OCI-LY3 (cell line): ENCODE results near the gene FLT1.

Experiments
- H2AFZ ChIP-seq: fragments of 200-600, 300-600 bp; shearing (Covaris generic); 2 replicates; pipeline ENCODE4 v1.6.0; 2014; ENCODE audit warnings: antibody characterized with exemption, low read depth, low read length
- H3K27ac ChIP-seq: fragments of 200-600, 300-600 bp; sonication (generic); 2 replicates; pipeline ENCODE4 v1.5.1; 2014; ENCODE audit warnings: mild to moderate bottlenecking, low read length, moderate library complexity, mixed read lengths
- H3K27me3 ChIP-seq: fragments of 200-600, 300-600 bp; sonication (generic); 2 replicates; pipeline ENCODE4 v1.6.1; 2014; ENCODE audit warnings: low read depth, low read length, mixed read lengths
- H3K36me3 ChIP-seq: fragments of 200-600, 300-600 bp; sonication (generic); replicated peaks from 2 replicates; pipeline ENCODE3; 2014; ENCODE audit warnings: low read depth, low read length, mixed read lengths
- H3K4me1 ChIP-seq: fragments of 300-600, 200-600 bp; sonication (generic); 2 replicates; pipeline ENCODE4 v1.6.1; 2014; ENCODE audit warnings: low read length, mixed read lengths
- H3K4me2 ChIP-seq: fragments of 200-600, 300-600 bp; sonication (generic); 2 replicates; pipeline ENCODE4 v1.6.1; 2014; ENCODE audit warnings: low read length, mixed read lengths
- H3K4me3 ChIP-seq: fragments of 300-600, 200-600 bp; sonication (generic); 2 replicates; pipeline ENCODE4 v1.5.1; 2014; ENCODE audit warnings: antibody characterized with exemption, mild to moderate bottlenecking, low read length, moderate library complexity
- H3K79me2 ChIP-seq: fragments of 300-600, 200-600 bp; shearing (Covaris generic); 2 replicates; pipeline ENCODE4 v1.6.1; 2014; ENCODE audit warnings: mild to moderate bottlenecking, low read length, mixed read lengths
- H3K9ac ChIP-seq: fragments of 300-600, 200-600 bp; shearing (Covaris generic); 2 replicates; pipeline ENCODE4 v1.6.0; 2014; ENCODE audit warnings: mild to moderate bottlenecking, low read length, moderate library complexity
- H3K9me3 ChIP-seq: fragments of 200-600, 300-600 bp; shearing (Covaris generic); 2 replicates; pipeline ENCODE4 v1.6.1; 2014; ENCODE audit warnings: low read length, mixed read lengths; ENCODE audit not compliant: insufficient read depth
- H4K20me1 ChIP-seq: fragments of 200-600, 300-600 bp; sonication (generic); 2 replicates; pipeline ENCODE4 v1.6.1; 2016; ENCODE audit warnings: low read length, mixed read lengths; ENCODE audit not compliant: insufficient read depth
- EZH2phosphoT487 ChIP-seq: fragments of 200-600 bp; shearing (Covaris generic); IDR thresholded peaks from 2 replicates; pipeline ENCODE4 v1.6.1; 2018; ENCODE audit warnings: antibody characterized with exemption, mixed run types, low read depth
- TF ChIP-seq, protein P1 (sequence below): fragments of 200-600, 300-600 bp; sonication (generic); IDR thresholded peaks from 2 replicates; pipeline ENCODE4 v1.5.1; 2014; ENCODE audit warnings: antibody characterized with exemption, low read length, low read depth

The FLT1 gene

DNA sequence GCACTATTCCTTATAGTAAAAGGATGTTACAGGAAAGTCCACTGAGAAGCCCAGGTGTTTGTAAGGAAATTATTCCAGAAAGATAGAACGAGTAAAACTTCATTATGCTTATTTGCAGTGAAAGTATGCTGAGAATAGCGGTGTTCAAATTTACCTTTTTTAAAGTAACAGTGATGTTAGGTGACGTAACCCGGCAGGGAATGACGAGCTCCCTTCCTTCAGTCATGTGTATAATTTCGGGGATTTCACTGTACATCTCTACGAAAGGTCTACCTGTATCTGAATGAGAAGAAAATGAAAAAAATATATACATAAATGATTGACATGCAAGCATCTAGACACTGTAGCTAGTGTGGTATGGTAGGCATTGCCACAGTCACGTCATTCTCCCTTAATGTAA is 56.9 kb downstream of the FLT1 start:
- Histone ChIP-seq H4K20me1 (no peaks in the 10 kb centered on the region), H3K27ac (no peak overlapping the region), H3K4me3 (no peak overlapping the region), H3K4me1 (peaks cover 15% of the 10 kb centered on the region), H3K79me2 (no peaks in the 10 kb centered on the region), H3K9ac (no peak overlapping the region), H3K4me2 (no peak overlapping the region), H2AFZ (no peak overlapping the region), H3K9me3 (no peaks in the 10 kb centered on the region), H3K27me3 (peaks cover 12% of the 10 kb centered on the region; the same call in 1 of the 2 replicates), H3K36me3 (no peaks in the 10 kb centered on the region)
- TF ChIP-seq EZH2phosphoT487 = no peak
- TF ChIP-seq, protein P1, sequence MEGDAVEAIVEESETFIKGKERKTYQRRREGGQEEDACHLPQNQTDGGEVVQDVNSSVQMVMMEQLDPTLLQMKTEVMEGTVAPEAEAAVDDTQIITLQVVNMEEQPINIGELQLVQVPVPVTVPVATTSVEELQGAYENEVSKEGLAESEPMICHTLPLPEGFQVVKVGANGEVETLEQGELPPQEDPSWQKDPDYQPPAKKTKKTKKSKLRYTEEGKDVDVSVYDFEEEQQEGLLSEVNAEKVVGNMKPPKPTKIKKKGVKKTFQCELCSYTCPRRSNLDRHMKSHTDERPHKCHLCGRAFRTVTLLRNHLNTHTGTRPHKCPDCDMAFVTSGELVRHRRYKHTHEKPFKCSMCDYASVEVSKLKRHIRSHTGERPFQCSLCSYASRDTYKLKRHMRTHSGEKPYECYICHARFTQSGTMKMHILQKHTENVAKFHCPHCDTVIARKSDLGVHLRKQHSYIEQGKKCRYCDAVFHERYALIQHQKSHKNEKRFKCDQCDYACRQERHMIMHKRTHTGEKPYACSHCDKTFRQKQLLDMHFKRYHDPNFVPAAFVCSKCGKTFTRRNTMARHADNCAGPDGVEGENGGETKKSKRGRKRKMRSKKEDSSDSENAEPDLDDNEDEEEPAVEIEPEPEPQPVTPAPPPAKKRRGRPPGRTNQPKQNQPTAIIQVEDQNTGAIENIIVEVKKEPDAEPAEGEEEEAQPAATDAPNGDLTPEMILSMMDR = no peak

DNA sequence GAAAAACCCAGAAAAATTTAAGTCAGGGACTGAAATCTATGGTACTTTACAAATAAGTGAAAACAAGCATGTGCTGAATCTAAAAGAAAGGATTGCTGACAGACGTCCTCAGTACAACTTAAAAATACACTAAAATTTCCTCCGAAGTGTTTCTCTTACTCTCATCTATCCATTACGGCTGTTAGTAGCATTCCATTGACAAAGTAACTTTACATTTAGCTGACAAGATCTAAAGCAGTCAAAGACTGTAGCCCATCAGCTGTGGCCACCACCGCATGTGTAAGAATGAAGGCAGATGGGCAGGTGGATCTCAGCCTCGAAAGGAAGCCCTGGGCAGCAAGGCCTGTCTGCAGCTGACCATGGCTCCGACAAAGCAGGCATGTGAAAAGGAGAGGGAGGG is 59.0 kb downstream of the FLT1 start:
- Histone ChIP-seq H3K36me3 (no peaks in the 10 kb centered on the region), H3K27me3 (peaks cover 12% of the 10 kb centered on the region; the same call in 1 of the 2 replicates), H4K20me1 (no peaks in the 10 kb centered on the region), H3K4me1 (peaks cover 25% of the 10 kb centered on the region), H3K27ac (no peak overlapping the region), H2AFZ (no peak overlapping the region), H3K4me3 (no peak overlapping the region), H3K79me2 (no peaks in the 10 kb centered on the region), H3K9me3 (no peaks in the 10 kb centered on the region), H3K4me2 (no peak overlapping the region), H3K9ac (no peak overlapping the region)
- TF ChIP-seq EZH2phosphoT487 = no peak
- TF ChIP-seq, protein P1 = no peak

DNA sequence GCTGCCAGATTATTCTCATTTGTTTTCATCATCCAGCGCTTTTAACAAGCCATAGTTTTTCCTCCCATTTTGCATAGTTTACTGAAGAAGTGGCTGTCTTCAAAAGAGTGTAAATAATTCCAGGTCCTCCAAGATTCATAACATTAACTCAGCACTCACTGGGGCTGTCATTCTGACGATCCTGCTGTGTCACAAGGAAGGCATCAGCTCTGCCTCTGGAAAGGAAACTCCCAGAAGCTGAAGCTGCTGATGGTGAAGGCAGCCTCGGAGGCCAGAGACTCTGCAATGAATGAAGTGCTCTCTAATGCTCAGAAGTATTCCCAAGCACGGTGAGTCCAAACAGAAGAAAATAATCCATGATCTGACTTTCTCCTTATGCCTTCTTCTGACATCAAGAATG is 60.0 kb downstream of the FLT1 start:
- no peak overlapping the region; the same call in 1 of the 2 replicates for H2AFZ ChIP-seq
- H3K27ac ChIP-seq = no peak overlapping the region
- H3K9ac ChIP-seq = no peak overlapping the region
- peaks cover 12% of the 10 kb centered on the region; the same call in 1 of the 2 replicates for H3K27me3 ChIP-seq
- no peaks in the 10 kb centered on the region for H3K9me3 ChIP-seq
- peaks cover 27% of the 10 kb centered on the region for H3K4me1 ChIP-seq
- TF ChIP-seq, protein P1 = no peak
- TF ChIP-seq EZH2phosphoT487 = no peak
- H3K4me2 ChIP-seq = peak overlapping the region; percentile 15; the same call in 1 of the 2 replicates
- no peaks in the 10 kb centered on the region for H3K79me2 ChIP-seq
- H3K4me3 ChIP-seq = no peak overlapping the region
- H3K36me3 ChIP-seq = no peaks in the 10 kb centered on the region
- no peaks in the 10 kb centered on the region for H4K20me1 ChIP-seq

DNA sequence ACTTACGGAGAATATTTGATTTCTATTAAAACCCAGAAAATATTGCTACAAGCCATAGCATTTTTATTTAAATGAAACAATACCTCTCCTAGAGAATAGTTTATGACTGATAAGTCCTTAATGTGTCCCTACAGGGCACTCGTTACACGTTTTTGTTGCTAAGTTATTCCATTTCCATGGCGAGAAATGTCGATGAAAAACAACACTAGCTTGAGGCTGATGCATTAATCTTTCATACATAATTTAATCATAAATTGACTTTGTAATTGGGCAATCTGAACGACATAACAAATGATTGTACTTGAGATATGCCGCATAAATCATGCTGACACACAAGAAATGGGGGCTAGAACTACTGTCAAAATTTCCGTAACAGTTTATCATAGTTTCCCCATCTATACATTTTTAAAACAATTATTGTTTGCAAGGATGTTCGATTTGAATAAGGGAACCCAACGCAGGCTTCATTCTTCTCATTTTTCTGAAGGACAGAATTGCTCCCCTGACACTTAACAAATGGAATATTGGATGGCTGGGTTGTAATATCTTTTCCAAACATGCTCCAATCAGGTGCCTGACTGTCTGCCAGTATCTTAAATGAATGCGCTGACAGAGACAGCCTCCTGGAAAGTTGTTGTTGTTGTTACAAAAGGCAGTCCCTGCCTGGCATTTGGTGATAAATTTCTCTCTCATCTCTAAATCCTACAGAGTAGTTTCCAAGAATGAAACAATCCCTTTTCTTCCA is 61.9 kb downstream of the FLT1 start:
- H3K36me3 ChIP-seq = no peaks in the 10 kb centered on the region
- no peak overlapping the region for H2AFZ ChIP-seq
- no peak overlapping the region for H3K9ac ChIP-seq
- no peak overlapping the region for H3K4me3 ChIP-seq
- H3K27me3 ChIP-seq = peaks cover 12% of the 10 kb centered on the region; the same call in 1 of the 2 replicates
- no peak overlapping the region for H3K27ac ChIP-seq
- H4K20me1 ChIP-seq = no peaks in the 10 kb centered on the region
- TF ChIP-seq, protein P1 = no peak
- no peak for TF ChIP-seq EZH2phosphoT487
- no peaks in the 10 kb centered on the region for H3K9me3 ChIP-seq
- H3K4me1 ChIP-seq = peaks cover 45% of the 10 kb centered on the region
- H3K79me2 ChIP-seq = no peaks in the 10 kb centered on the region
- H3K4me2 ChIP-seq = no peak overlapping the region
